ENCODE measurements around the gene PLA2G2F.

DNA sequence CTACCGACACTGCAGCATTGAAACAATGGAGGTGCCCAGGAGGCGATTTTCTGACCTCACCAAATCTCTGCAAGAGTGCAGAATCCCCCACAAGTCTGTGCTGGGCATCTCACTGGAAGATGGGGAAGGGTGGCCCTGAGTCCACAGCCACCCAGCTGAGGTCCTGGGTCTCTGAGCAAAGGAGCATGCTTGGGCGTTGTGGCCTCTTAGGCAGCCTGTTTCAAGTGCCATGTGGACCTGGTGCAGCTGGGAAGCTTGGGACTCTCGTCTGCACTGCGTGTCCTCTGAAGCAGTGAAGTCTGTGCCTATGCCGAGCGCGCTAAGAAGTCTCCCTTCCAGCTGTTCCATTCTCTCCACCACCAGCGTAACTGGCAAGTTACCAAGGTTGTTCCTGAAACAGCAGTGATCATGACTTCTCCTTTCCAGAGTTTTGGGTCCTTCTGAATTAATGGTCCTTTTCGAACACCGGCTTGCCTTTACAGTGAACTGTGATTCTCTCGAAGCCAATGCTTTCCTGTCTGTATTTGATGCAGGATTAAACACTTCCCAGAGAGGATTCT, 52.2 kb downstream of the PLA2G2F start:
- TF ChIP-seq, protein P1, sequence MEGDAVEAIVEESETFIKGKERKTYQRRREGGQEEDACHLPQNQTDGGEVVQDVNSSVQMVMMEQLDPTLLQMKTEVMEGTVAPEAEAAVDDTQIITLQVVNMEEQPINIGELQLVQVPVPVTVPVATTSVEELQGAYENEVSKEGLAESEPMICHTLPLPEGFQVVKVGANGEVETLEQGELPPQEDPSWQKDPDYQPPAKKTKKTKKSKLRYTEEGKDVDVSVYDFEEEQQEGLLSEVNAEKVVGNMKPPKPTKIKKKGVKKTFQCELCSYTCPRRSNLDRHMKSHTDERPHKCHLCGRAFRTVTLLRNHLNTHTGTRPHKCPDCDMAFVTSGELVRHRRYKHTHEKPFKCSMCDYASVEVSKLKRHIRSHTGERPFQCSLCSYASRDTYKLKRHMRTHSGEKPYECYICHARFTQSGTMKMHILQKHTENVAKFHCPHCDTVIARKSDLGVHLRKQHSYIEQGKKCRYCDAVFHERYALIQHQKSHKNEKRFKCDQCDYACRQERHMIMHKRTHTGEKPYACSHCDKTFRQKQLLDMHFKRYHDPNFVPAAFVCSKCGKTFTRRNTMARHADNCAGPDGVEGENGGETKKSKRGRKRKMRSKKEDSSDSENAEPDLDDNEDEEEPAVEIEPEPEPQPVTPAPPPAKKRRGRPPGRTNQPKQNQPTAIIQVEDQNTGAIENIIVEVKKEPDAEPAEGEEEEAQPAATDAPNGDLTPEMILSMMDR (IDR thresholded peaks at IDR 0.05; ENCODE audit: extremely low read depth in 1 of 2, insufficient read depth in 1 of 2, low read depth in 1 of 2, low read length in 2 of 2), result no peak
- TF ChIP-seq POLR2AphosphoS5 (IDR thresholded peaks at IDR 0.05; ENCODE audit: insufficient read depth, low read depth, low read length) (no peak), POLR2A (IDR thresholded peaks at IDR 0.05; ENCODE audit: low read depth, low read length) (no peak), FOS (IDR thresholded peaks at IDR 0.05; ENCODE audit: borderline replicate concordance, insufficient read depth, low read length) (no peak), JUN (IDR thresholded peaks at IDR 0.05; ENCODE audit: borderline replicate concordance, insufficient read depth, insufficient read length, low read depth) (no peak)
- TF ChIP-seq, protein P2, sequence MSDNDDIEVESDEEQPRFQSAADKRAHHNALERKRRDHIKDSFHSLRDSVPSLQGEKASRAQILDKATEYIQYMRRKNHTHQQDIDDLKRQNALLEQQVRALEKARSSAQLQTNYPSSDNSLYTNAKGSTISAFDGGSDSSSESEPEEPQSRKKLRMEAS (IDR thresholded peaks at IDR 0.05; ENCODE audit: insufficient read depth, insufficient read length), result no peak

All from endothelial cell of umbilical vein (primary cell).